Measurements from ENCODE around the gene CCDC90B.

CCDC90B gene

DNA sequence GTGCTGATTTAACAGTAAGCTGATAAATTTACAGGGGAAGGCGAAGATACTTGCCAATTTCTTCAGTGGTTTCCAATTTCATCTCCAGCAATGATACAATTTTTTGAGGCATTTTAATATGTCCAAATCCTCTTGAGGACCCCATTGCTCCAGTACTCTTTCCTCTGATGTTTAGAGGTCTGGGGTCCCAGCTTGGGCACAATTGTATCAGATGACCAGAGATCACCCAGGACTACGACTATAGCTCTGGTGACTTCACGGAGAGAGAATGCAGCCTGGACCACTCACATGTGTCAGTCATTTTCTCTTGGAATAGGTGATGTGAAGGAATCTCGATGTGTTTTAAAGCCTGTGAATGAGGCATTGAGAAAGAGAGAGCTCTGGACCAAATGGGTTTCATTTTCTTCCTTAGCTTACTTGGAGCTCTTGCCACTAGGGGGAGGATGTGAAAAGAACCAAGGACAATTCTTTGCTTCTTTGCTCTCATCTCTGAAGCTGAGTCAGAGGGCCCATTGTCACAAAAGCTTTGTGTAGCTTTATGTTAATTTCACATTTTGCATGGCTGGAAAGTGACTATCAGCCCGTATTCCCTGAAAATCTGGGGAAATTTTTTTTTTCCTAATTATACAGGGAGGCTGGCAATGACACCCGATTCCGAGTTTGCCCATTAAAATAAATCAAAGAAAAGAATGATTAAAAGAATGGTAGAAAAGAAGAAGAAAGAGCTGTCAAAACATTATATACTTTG is 6.7 kb upstream of the CCDC90B start:
- DNase-seq (ENCODE audit: extremely low spot score) = peak; percentile 51
- ChIA-PET POLR2A (interaction anchor here (1.0 to 1.1 kb wide), 2 partner anchors 270 to 432 kb away, joined by 3 to 4 read pairs; no protein-coding TSS in a partner anchor), CTCF (interaction anchor here (0.6 to 2.6 kb wide), 18 partner anchors 9 to 1226 kb away, joined by 3 to 24 read pairs (median 4); no protein-coding TSS in a partner anchor)
- TF ChIP-seq FOXM1 (IDR thresholded peaks at IDR 0.05; ENCODE audit: borderline replicate concordance) (no peak), CTBP1 (IDR thresholded peaks at IDR 0.05; ENCODE audit: borderline replicate concordance) (no peak), FOXK2 (IDR thresholded peaks at IDR 0.05) (no peak), TARDBP (IDR thresholded peaks at IDR 0.05) (no peak), FOXA1 (IDR thresholded peaks at IDR 0.05) (no peak), NFRKB (IDR thresholded peaks at IDR 0.05) (no peak), L3MBTL2 (conservative IDR thresholded peaks at IDR 0.05) (no peak), SUZ12 (IDR thresholded peaks at IDR 0.05) (no peak), ZNF384 (IDR thresholded peaks at IDR 0.05) (no peak), ARNT (IDR thresholded peaks at IDR 0.05) (no peak)
- TF ChIP-seq, protein P1, sequence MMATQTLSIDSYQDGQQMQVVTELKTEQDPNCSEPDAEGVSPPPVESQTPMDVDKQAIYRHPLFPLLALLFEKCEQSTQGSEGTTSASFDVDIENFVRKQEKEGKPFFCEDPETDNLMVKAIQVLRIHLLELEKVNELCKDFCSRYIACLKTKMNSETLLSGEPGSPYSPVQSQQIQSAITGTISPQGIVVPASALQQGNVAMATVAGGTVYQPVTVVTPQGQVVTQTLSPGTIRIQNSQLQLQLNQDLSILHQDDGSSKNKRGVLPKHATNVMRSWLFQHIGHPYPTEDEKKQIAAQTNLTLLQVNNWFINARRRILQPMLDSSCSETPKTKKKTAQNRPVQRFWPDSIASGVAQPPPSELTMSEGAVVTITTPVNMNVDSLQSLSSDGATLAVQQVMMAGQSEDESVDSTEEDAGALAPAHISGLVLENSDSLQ (IDR thresholded peaks at IDR 0.05) = no peak

DNA sequence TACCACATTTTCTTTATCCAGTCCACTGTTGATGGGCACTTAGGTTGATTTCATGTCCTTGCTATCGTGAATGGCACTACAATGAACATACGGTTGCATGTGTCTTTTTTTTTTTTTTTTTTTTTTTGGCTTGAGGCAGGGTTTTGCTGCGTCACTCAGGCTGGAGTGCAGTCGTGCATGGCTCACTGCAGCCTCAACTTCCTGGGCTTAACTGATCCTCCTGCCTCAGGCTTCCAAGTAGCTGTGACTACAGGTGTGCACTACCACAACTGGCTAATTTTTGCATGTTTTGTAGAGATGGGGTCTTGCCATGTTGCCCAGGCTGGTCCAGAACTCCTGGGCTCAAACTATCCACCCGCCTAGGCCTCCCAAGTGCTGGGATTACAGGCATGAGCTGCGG is 1.5 kb upstream of the CCDC90B start:
- DNase-seq (ENCODE audit: extremely low spot score) = no peak
- CTCF ChIA-PET = interaction anchor here (1.0 kb wide), 1 partner anchor 8 kb away, joined by 4 read pairs; no protein-coding TSS in a partner anchor
- POLR2A ChIA-PET = no interaction called here
- TF ChIP-seq HDGF (IDR thresholded peaks at IDR 0.05; ENCODE audit: borderline replicate concordance) (no peak), LEF1 (IDR thresholded peaks at IDR 0.05; ENCODE audit: borderline replicate concordance) (no peak), FOXK2 (IDR thresholded peaks at IDR 0.05) (no peak), L3MBTL2 (conservative IDR thresholded peaks at IDR 0.05) (no peak), SP1 (IDR thresholded peaks at IDR 0.05) (no peak), ZNF384 (IDR thresholded peaks at IDR 0.05) (no peak), SUZ12 (IDR thresholded peaks at IDR 0.05) (no peak), ARNT (IDR thresholded peaks at IDR 0.05) (no peak), TARDBP (IDR thresholded peaks at IDR 0.05) (no peak), ELF4 (IDR thresholded peaks at IDR 0.05) (no peak), BHLHE40 (IDR thresholded peaks at IDR 0.05; ENCODE audit: borderline replicate concordance) (no peak), NFRKB (IDR thresholded peaks at IDR 0.05) (no peak), FOXA1 (IDR thresholded peaks at IDR 0.05) (no peak), CTBP1 (IDR thresholded peaks at IDR 0.05; ENCODE audit: borderline replicate concordance) (no peak), FOXM1 (IDR thresholded peaks at IDR 0.05; ENCODE audit: borderline replicate concordance) (no peak)
- TF ChIP-seq, protein P1 (IDR thresholded peaks at IDR 0.05) = no peak

DNA sequence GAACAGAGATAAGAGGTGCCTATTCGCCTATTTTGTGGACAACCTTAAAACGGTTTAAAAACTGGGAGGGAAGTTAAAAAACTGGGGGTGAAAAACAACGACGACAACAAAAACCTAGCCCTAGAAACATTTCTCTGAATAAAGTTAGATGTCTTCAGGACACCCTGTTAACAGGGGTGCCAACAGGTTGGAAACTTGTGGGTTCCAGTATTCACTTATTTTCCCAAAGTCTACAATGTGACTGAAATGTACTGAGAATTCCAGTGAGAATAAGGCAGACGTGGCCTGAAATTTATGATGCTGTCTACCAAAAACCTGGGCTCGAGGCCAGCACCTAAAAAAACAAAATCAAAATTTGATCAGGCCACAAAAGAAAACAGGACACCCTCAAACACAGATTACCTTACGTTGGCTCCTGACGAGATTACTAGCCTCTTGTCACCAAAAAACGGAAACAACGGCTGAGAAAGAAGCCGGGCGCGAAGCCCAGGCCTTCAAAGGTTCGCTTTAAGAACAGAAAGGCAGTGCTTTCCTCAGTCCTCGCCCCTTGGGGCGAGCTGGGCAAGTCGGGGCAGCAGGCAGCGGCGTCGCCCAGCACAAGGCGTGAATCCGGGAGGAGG is 906 bp downstream of the CCDC90B start:
- ChIA-PET POLR2A (interaction anchor here (0.6 to 1.4 kb wide), 21 partner anchors 8 to 554 kb away, joined by 3 to 12 read pairs (median 3); partner anchors contain the start of genes ANKRD42, DDIAS, FAM181B and PCF11), CTCF (no interaction called here)
- TF ChIP-seq BHLHE40 (IDR thresholded peaks at IDR 0.05; ENCODE audit: borderline replicate concordance) (no peak), FOXM1 (IDR thresholded peaks at IDR 0.05; ENCODE audit: borderline replicate concordance) (no peak), HDGF (IDR thresholded peaks at IDR 0.05; ENCODE audit: borderline replicate concordance) (no peak), L3MBTL2 (conservative IDR thresholded peaks at IDR 0.05) (peak; percentile 86), SUZ12 (IDR thresholded peaks at IDR 0.05) (no peak)
- no peak for DNase-seq (ENCODE audit: extremely low spot score)

DNA sequence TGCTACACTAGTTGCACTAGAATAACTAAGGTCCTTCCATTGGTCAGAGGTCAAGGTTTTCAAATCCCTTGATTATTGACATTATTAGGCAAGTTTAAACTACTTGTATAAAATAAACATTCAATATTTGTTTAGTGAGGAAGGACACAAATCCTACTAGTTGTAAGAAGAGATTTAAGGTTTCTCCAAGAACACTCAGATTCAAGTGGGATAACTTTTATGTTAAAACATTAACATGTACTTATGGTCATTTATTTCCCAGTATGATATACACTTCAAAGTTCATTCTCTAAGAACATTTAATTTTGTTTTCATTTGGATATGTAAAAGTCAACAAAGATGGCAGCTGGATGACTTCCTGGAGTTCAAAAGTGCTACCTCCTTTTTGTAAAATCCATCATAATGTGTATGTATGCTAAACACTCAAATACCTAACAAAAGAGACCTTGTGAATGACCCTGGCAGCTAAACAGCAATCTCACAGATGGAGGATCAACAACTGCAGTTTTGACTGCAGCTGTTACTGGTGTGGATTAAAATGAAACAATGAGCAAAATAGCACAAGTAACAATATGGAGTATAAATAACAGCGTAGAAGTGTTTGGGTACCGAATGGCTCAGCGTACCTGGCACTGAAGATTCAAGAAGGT is 1.5 kb downstream of the CCDC90B start:
- CTCF ChIA-PET = interaction anchor here (0.6 kb wide), 1 partner anchor 17 kb away, joined by 3 read pairs; no protein-coding TSS in a partner anchor
- POLR2A ChIA-PET = no interaction called here
- TF ChIP-seq ELF4 (IDR thresholded peaks at IDR 0.05) (no peak), NFRKB (IDR thresholded peaks at IDR 0.05) (no peak), LEF1 (IDR thresholded peaks at IDR 0.05; ENCODE audit: borderline replicate concordance) (no peak), SUZ12 (IDR thresholded peaks at IDR 0.05) (no peak), TARDBP (IDR thresholded peaks at IDR 0.05) (no peak), CTBP1 (IDR thresholded peaks at IDR 0.05; ENCODE audit: borderline replicate concordance) (no peak)
- TF ChIP-seq, protein P1 (IDR thresholded peaks at IDR 0.05) = no peak
- no peak for DNase-seq (ENCODE audit: extremely low spot score)

DNA sequence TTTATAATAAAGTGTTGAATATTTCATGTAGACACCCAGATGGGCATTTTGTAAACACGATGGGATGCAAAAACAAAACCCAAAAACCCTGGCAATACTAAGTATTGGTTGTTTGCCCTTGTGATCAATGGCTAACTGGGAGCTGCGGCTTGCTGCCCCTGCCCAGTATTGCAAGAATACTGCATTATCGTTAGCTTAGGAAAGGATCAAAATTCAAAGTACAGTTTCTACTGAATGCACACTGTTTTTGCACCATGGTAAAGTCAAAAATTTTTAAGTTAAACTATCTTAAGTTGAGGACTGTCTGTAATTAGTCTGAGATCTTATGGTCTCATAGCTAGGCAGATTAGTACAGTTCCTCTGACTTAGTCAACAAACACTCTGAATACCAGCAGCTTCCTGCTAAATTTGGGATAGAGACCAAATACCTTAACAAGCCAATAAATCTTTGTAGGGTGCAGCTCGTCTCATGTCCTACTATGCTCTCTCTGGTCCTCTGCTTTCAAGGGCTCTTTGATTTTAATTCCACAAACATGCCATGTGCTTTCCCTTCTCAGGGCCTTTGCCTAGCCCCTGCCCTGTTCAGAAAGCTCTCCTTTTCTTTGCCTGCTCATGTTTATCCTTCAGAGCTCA is 4.0 kb downstream of the CCDC90B start:
- ChIA-PET CTCF (no interaction called here), POLR2A (no interaction called here)
- TF ChIP-seq HDGF (IDR thresholded peaks at IDR 0.05; ENCODE audit: borderline replicate concordance) = no peak
- TF ChIP-seq LEF1 (IDR thresholded peaks at IDR 0.05; ENCODE audit: borderline replicate concordance) = no peak
- no peak for TF ChIP-seq TARDBP (IDR thresholded peaks at IDR 0.05)
- no peak for TF ChIP-seq NFRKB (IDR thresholded peaks at IDR 0.05)
- no peak for TF ChIP-seq FOXM1 (IDR thresholded peaks at IDR 0.05; ENCODE audit: borderline replicate concordance)
- TF ChIP-seq ELF4 (IDR thresholded peaks at IDR 0.05) = no peak
- no peak for TF ChIP-seq SUZ12 (IDR thresholded peaks at IDR 0.05)
- TF ChIP-seq L3MBTL2 (conservative IDR thresholded peaks at IDR 0.05) = no peak
- TF ChIP-seq SP1 (IDR thresholded peaks at IDR 0.05) = no peak
- TF ChIP-seq, protein P1 (IDR thresholded peaks at IDR 0.05) = no peak
- no peak for TF ChIP-seq FOXA1 (IDR thresholded peaks at IDR 0.05)
- no peak for TF ChIP-seq FOXK2 (IDR thresholded peaks at IDR 0.05)
- TF ChIP-seq ZNF384 (IDR thresholded peaks at IDR 0.05) = no peak
- no peak for TF ChIP-seq ARNT (IDR thresholded peaks at IDR 0.05)
- TF ChIP-seq CTBP1 (IDR thresholded peaks at IDR 0.05; ENCODE audit: borderline replicate concordance) = no peak
- no peak for TF ChIP-seq BHLHE40 (IDR thresholded peaks at IDR 0.05; ENCODE audit: borderline replicate concordance)
- no peak for DNase-seq (ENCODE audit: extremely low spot score)

Data from HEK293T (cell line).